HG03520 (cell line): ENCODE results near the gene IQCC.

Experiments
- ATAC-seq: cut with Tn5 transposase; IDR thresholded peaks from one replicate; pipeline ENCODE4 v1.9.1; 2021; ENCODE audit warnings: mild to moderate bottlenecking, moderate library complexity; ENCODE audit not compliant: unreplicated experiment

The IQCC gene

GRCh38 chr1:32255072-32256071 lies 49.9 kb downstream of the IQCC start:
- ATAC-seq = no peak

GRCh38 chr1:32256473-32257226 lies 51.2 kb downstream of the IQCC start:
- ATAC-seq = no peak

- no peak for ATAC-seq
Observed at GRCh38 chr1:32257227-32257508, 51.7 kb downstream of the IQCC start.
